A549 treated with Hydrocortisone at 1 μM for 4 hours (cell line): Measurements from ENCODE around the gene ZSCAN30. TPM values are rescaled to one million over a fixed set of nuclear protein-coding genes. Genes with fewer than 3 reads are reported as not detected.

Experiments used
- total RNA-seq: library from RNA; stranded (reverse); fragments of 200-300 nt; extraction: Qiagen RNA extraction; gene quantifications from 5 replicates; pipeline ENCODE4 v1.2.3, GENCODE V29; 2022

ZSCAN30 gene
- total RNA-seq = 0.54 to 0.99 TPM (median 0.86 TPM) in 5 replicates

DNA sequence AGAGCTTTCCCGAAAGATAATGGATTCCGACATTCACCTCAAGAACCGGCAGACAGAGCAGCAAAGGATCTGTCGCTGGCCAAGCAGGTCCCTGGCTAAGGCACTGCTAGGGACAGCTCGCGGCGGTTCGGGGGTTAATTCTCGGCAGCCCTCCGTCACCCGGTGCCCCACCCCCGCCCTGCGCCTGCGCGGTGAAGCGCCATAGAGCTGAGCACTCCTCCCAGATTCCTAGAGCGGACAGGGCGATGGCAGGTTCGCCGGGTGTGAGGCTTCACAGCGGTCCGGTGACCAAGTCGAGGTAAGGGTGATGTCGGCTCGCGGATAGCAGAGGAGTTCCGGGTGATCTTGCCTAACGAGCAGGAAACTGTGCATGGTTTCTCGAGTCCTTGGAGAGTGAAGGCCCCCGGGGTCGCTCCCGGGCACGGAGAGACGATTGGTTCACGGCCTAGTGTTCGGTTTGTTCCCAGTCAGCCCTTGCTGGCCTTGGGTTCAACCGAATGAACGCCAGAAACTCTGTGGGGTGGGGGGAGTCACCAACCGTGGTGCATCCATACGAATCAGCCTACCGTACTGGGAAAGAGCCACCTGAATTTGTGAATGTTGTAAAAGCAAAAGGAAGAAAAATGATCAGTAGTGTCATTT is at the start of gene ZSCAN30:
TSS of gene ZSCAN30 (minus strand) at position 136 of the 642 bp plus-strand sequence. CDS start 25,877 bp downstream, outside the sequence.

GRCh38 chr18:35240664-35241447 is 49.2 kb downstream of the ZSCAN30 start, which contains the start of gene ZNF397:
TSS of gene ZNF397 (plus strand) at chr18:35241034. CDS start at chr18:35242471, 1,437 bp downstream.

Other genes starting within 250 kb of the ZSCAN30 start
- 10.4 to 13.7 TPM (median 11.5 TPM) in 5 replicates for gene MAPRE2, start 248.8 kb downstream of the ZSCAN30 start, total RNA-seq
- 2.9 to 6.0 TPM (median 4.3 TPM) in 5 replicates for gene ZNF397, start 49.2 kb downstream of the ZSCAN30 start, total RNA-seq
- 9.9 to 14.6 TPM (median 11.7 TPM) in 5 replicates for gene ZNF24, start 54.2 kb upstream of the ZSCAN30 start, total RNA-seq
- 0.66 to 0.88 TPM (median 0.78 TPM) in 5 replicates for gene ZNF396, start 87.1 kb upstream of the ZSCAN30 start, total RNA-seq
- 22.2 to 25.5 TPM (median 25.0 TPM) in 5 replicates for gene INO80C, start 207.7 kb upstream of the ZSCAN30 start, total RNA-seq